Measurements from ENCODE around the gene ARHGAP24.

DNA sequence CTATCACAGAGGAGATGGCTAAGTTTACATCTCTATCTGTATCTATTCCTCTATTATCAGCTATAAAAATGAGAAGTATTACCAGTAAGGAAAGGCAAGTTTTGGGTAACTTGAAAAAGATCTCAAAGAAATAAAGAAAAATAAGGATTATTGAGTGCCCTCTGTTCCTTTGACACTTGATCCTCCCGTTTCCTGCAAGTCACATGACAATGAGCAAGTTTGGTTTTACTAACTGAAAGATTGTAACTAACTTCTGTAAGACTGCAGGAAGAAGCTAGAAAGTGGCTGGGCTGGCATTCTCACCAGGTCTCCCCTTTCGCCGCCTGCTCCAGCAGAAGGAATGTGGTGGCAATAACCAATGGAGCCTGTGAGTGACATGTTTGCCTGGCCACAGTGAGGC, 59.2 kb downstream of the ARHGAP24 start:
- TF ChIP-seq, protein P1, sequence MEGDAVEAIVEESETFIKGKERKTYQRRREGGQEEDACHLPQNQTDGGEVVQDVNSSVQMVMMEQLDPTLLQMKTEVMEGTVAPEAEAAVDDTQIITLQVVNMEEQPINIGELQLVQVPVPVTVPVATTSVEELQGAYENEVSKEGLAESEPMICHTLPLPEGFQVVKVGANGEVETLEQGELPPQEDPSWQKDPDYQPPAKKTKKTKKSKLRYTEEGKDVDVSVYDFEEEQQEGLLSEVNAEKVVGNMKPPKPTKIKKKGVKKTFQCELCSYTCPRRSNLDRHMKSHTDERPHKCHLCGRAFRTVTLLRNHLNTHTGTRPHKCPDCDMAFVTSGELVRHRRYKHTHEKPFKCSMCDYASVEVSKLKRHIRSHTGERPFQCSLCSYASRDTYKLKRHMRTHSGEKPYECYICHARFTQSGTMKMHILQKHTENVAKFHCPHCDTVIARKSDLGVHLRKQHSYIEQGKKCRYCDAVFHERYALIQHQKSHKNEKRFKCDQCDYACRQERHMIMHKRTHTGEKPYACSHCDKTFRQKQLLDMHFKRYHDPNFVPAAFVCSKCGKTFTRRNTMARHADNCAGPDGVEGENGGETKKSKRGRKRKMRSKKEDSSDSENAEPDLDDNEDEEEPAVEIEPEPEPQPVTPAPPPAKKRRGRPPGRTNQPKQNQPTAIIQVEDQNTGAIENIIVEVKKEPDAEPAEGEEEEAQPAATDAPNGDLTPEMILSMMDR (conservative IDR thresholded peaks at IDR 0.05 in 1 of 2, IDR thresholded peaks at IDR 0.05 in 1 of 2; ENCODE audit: extremely low read depth in 1 of 2, insufficient read depth in 1 of 2, low read depth in 1 of 2, low read length in 2 of 2), result no peak
- TF ChIP-seq EZH2 (IDR thresholded peaks at IDR 0.05; ENCODE audit: borderline replicate concordance, low read length), result no peak

Data from mammary epithelial cell (primary cell).